Measurements from ENCODE around the gene GRID1.
A peak's percentile ranks its signal among the peaks of the same experiment; 100 is the strongest.

GRID1 gene

GRCh38 chr10:85811405-85811804 is 555.2 kb downstream of the GRID1 start:
- no peak overlapping the region for H4K5ac ChIP-seq (ENCODE audit: low read length)
- H4K8ac ChIP-seq (ENCODE audit: low read depth, low read length), result no peak overlapping the region
- no peak overlapping the region for H3K27ac ChIP-seq (ENCODE audit: low read depth, low read length)
- H2AK5ac ChIP-seq (ENCODE audit: low read length), result no peak overlapping the region
- DNase-seq, result no peak
- H3K18ac ChIP-seq (ENCODE audit: low read length), result no peak overlapping the region
- no peaks in the 10 kb centered on the region for H3K27me3 ChIP-seq (ENCODE audit: insufficient read depth, low read length, poor library complexity)
- H2BK15ac ChIP-seq (replicated peaks; ENCODE audit: low read depth), result no peak overlapping the region
- H3K4me3 ChIP-seq (ENCODE audit: low read length), result no peak overlapping the region
- H2BK120ac ChIP-seq (ENCODE audit: low read depth, low read length), result no peak overlapping the region
- H3K56ac ChIP-seq (ENCODE audit: low read length), result no peak overlapping the region
- WGBS (ENCODE audit: extremely low coverage, insufficient coverage, low lambda C conversion rate), result no CpG with 5 or more reads among the region's 2 CpGs
- no peak overlapping the region for H3K23ac ChIP-seq (ENCODE audit: low read length)
- H3K4me2 ChIP-seq (ENCODE audit: low read length), result no peak overlapping the region
- no peaks in the 10 kb centered on the region for H3K4me1 ChIP-seq (ENCODE audit: control insufficient read depth, low read depth, low read length)
- no peaks in the 10 kb centered on the region for H3K79me1 ChIP-seq (ENCODE audit: low read length)
- no peaks in the 10 kb centered on the region for H3K79me2 ChIP-seq (ENCODE audit: control insufficient read depth, insufficient read depth, low read length)
- H3K36me3 ChIP-seq (ENCODE audit: control insufficient read depth, insufficient read depth, low read length), result no peaks in the 10 kb centered on the region
- H3K9ac ChIP-seq (ENCODE audit: low read length), result no peak overlapping the region
- no peak overlapping the region for H2BK5ac ChIP-seq (ENCODE audit: low read length)
- H3K4ac ChIP-seq (ENCODE audit: low read depth, low read length), result no peak overlapping the region

- Histone ChIP-seq H4K8ac (ENCODE audit: low read depth, low read length) (no peak overlapping the region), H3K4ac (ENCODE audit: low read depth, low read length) (no peak overlapping the region), H3K4me1 (ENCODE audit: control insufficient read depth, low read depth, low read length) (no peaks in the 10 kb centered on the region), H2AK5ac (ENCODE audit: low read length) (no peak overlapping the region), H3K4me3 (ENCODE audit: low read length) (no peak overlapping the region), H3K56ac (ENCODE audit: low read length) (no peak overlapping the region), H4K5ac (ENCODE audit: low read length) (no peak overlapping the region), H3K4me2 (ENCODE audit: low read length) (no peak overlapping the region), H3K36me3 (ENCODE audit: control insufficient read depth, insufficient read depth, low read length) (no peaks in the 10 kb centered on the region), H3K79me1 (ENCODE audit: low read length) (no peaks in the 10 kb centered on the region), H3K27me3 (ENCODE audit: insufficient read depth, low read length, poor library complexity) (no peaks in the 10 kb centered on the region), H2BK5ac (ENCODE audit: low read length) (no peak overlapping the region), H3K27ac (ENCODE audit: low read depth, low read length) (no peak overlapping the region), H3K18ac (ENCODE audit: low read length) (no peak overlapping the region), H2BK120ac (ENCODE audit: low read depth, low read length) (no peak overlapping the region), H3K23ac (ENCODE audit: low read length) (no peak overlapping the region), H3K79me2 (ENCODE audit: control insufficient read depth, insufficient read depth, low read length) (no peaks in the 10 kb centered on the region), H2BK15ac (replicated peaks; ENCODE audit: low read depth) (no peak overlapping the region), H3K9ac (ENCODE audit: low read length) (no peak overlapping the region)
- no CpG with 5 or more reads among the region's 1 CpG for WGBS (ENCODE audit: extremely low coverage, insufficient coverage, low lambda C conversion rate)
- DNase-seq, result no peak
Measured at GRCh38 chr10:85810674-85811073, 555.9 kb downstream of the GRID1 start.

GRCh38 chr10:85795460-85795859 is 571.1 kb downstream of the GRID1 start:
- Histone ChIP-seq H3K79me2 (ENCODE audit: control insufficient read depth, insufficient read depth, low read length) (no peaks in the 10 kb centered on the region), H3K79me1 (ENCODE audit: low read length) (no peaks in the 10 kb centered on the region), H2AK5ac (ENCODE audit: low read length) (no peak overlapping the region), H3K4me2 (ENCODE audit: low read length) (no peak overlapping the region), H3K9ac (ENCODE audit: low read length) (no peak overlapping the region), H3K27me3 (ENCODE audit: insufficient read depth, low read length, poor library complexity) (no peaks in the 10 kb centered on the region), H3K36me3 (ENCODE audit: control insufficient read depth, insufficient read depth, low read length) (no peaks in the 10 kb centered on the region), H3K4ac (ENCODE audit: low read depth, low read length) (no peak overlapping the region), H4K5ac (ENCODE audit: low read length) (no peak overlapping the region), H4K8ac (ENCODE audit: low read depth, low read length) (no peak overlapping the region), H2BK15ac (replicated peaks; ENCODE audit: low read depth) (no peak overlapping the region), H3K23ac (ENCODE audit: low read length) (no peak overlapping the region), H3K27ac (ENCODE audit: low read depth, low read length) (no peak overlapping the region), H2BK120ac (ENCODE audit: low read depth, low read length) (no peak overlapping the region), H2BK5ac (ENCODE audit: low read length) (no peak overlapping the region), H3K4me3 (ENCODE audit: low read length) (no peak overlapping the region), H3K18ac (ENCODE audit: low read length) (no peak overlapping the region), H3K4me1 (ENCODE audit: control insufficient read depth, low read depth, low read length) (no peaks in the 10 kb centered on the region), H3K56ac (ENCODE audit: low read length) (no peak overlapping the region)
- WGBS (ENCODE audit: extremely low coverage, insufficient coverage, low lambda C conversion rate), result no CpG with 5 or more reads among the region's 3 CpGs
- DNase-seq, result no peak

GRCh38 chr10:85794553-85794952 is 572.0 kb downstream of the GRID1 start:
- H3K4me1 ChIP-seq (ENCODE audit: control insufficient read depth, low read depth, low read length), result no peaks in the 10 kb centered on the region

GRCh38 chr10:85792533-85792858 is 574.1 kb downstream of the GRID1 start:
- Histone ChIP-seq H3K27ac (ENCODE audit: low read depth, low read length) (no peak overlapping the region), H2BK120ac (ENCODE audit: low read depth, low read length) (no peak overlapping the region), H3K79me1 (ENCODE audit: low read length) (no peaks in the 10 kb centered on the region), H3K56ac (ENCODE audit: low read length) (no peak overlapping the region), H3K4ac (ENCODE audit: low read depth, low read length) (no peak overlapping the region), H4K8ac (ENCODE audit: low read depth, low read length) (no peak overlapping the region), H2AK5ac (ENCODE audit: low read length) (no peak overlapping the region), H3K27me3 (ENCODE audit: insufficient read depth, low read length, poor library complexity) (no peaks in the 10 kb centered on the region), H3K9ac (ENCODE audit: low read length) (no peak overlapping the region), H2BK15ac (replicated peaks; ENCODE audit: low read depth) (no peak overlapping the region), H3K18ac (ENCODE audit: low read length) (no peak overlapping the region), H3K4me1 (ENCODE audit: control insufficient read depth, low read depth, low read length) (no peaks in the 10 kb centered on the region), H3K23ac (ENCODE audit: low read length) (no peak overlapping the region), H4K5ac (ENCODE audit: low read length) (no peak overlapping the region), H2BK5ac (ENCODE audit: low read length) (no peak overlapping the region), H3K4me2 (ENCODE audit: low read length) (no peak overlapping the region), H3K4me3 (ENCODE audit: low read length) (no peak overlapping the region), H3K36me3 (ENCODE audit: control insufficient read depth, insufficient read depth, low read length) (no peaks in the 10 kb centered on the region), H3K79me2 (ENCODE audit: control insufficient read depth, insufficient read depth, low read length) (no peaks in the 10 kb centered on the region)
- WGBS (ENCODE audit: extremely low coverage, insufficient coverage, low lambda C conversion rate), result no CpG with 5 or more reads among the region's 3 CpGs
- no peak for DNase-seq

More at GRCh38 chr10:85794553-85794952, 572.0 kb downstream of the GRID1 start:
- Histone ChIP-seq H3K4ac (ENCODE audit: low read depth, low read length) (no peak overlapping the region), H3K23ac (ENCODE audit: low read length) (no peak overlapping the region), H3K27me3 (ENCODE audit: insufficient read depth, low read length, poor library complexity) (no peaks in the 10 kb centered on the region), H4K5ac (ENCODE audit: low read length) (no peak overlapping the region), H3K79me1 (ENCODE audit: low read length) (no peaks in the 10 kb centered on the region), H3K56ac (ENCODE audit: low read length) (no peak overlapping the region), H3K9ac (ENCODE audit: low read length) (no peak overlapping the region), H3K4me2 (ENCODE audit: low read length) (no peak overlapping the region), H3K4me3 (ENCODE audit: low read length) (no peak overlapping the region), H2BK120ac (ENCODE audit: low read depth, low read length) (no peak overlapping the region), H3K27ac (ENCODE audit: low read depth, low read length) (no peak overlapping the region), H2BK15ac (replicated peaks; ENCODE audit: low read depth) (no peak overlapping the region), H2BK5ac (ENCODE audit: low read length) (no peak overlapping the region), H3K18ac (ENCODE audit: low read length) (no peak overlapping the region), H3K79me2 (ENCODE audit: control insufficient read depth, insufficient read depth, low read length) (no peaks in the 10 kb centered on the region), H3K36me3 (ENCODE audit: control insufficient read depth, insufficient read depth, low read length) (no peaks in the 10 kb centered on the region), H4K8ac (ENCODE audit: low read depth, low read length) (no peak overlapping the region), H2AK5ac (ENCODE audit: low read length) (no peak overlapping the region)
- DNase-seq, result peak; percentile 47
- WGBS (ENCODE audit: extremely low coverage, insufficient coverage, low lambda C conversion rate), result no CpG with 5 or more reads among the region's 2 CpGs

GRCh38 chr10:85791818-85792532 is 574.6 kb downstream of the GRID1 start:
- Histone ChIP-seq H4K5ac (ENCODE audit: low read length) (no peak overlapping the region), H3K36me3 (ENCODE audit: control insufficient read depth, insufficient read depth, low read length) (no peaks in the 10 kb centered on the region), H3K18ac (ENCODE audit: low read length) (no peak overlapping the region), H4K8ac (ENCODE audit: low read depth, low read length) (no peak overlapping the region), H3K27ac (ENCODE audit: low read depth, low read length) (no peak overlapping the region), H3K27me3 (ENCODE audit: insufficient read depth, low read length, poor library complexity) (no peaks in the 10 kb centered on the region), H2BK120ac (ENCODE audit: low read depth, low read length) (no peak overlapping the region), H3K23ac (ENCODE audit: low read length) (no peak overlapping the region), H3K4me3 (ENCODE audit: low read length) (no peak overlapping the region), H2BK5ac (ENCODE audit: low read length) (no peak overlapping the region), H2BK15ac (replicated peaks; ENCODE audit: low read depth) (no peak overlapping the region), H3K79me1 (ENCODE audit: low read length) (no peaks in the 10 kb centered on the region), H3K4me1 (ENCODE audit: control insufficient read depth, low read depth, low read length) (peaks cover under 1% of the 10 kb centered on the region), H3K56ac (ENCODE audit: low read length) (no peak overlapping the region), H2AK5ac (ENCODE audit: low read length) (no peak overlapping the region), H3K79me2 (ENCODE audit: control insufficient read depth, insufficient read depth, low read length) (no peaks in the 10 kb centered on the region), H3K9ac (ENCODE audit: low read length) (no peak overlapping the region), H3K4ac (ENCODE audit: low read depth, low read length) (no peak overlapping the region), H3K4me2 (ENCODE audit: low read length) (no peak overlapping the region)
- DNase-seq, result peak; percentile 13
- WGBS (ENCODE audit: extremely low coverage, insufficient coverage, low lambda C conversion rate), result no CpG with 5 or more reads among the region's 5 CpGs
